ENCODE results near the gene ERP44.
"Not testable (repeated sequence)": the region's sequence is repeated elsewhere in the genome, so short reads cannot be mapped to it uniquely, and the experiment has no call there.

ERP44 gene

DNA sequence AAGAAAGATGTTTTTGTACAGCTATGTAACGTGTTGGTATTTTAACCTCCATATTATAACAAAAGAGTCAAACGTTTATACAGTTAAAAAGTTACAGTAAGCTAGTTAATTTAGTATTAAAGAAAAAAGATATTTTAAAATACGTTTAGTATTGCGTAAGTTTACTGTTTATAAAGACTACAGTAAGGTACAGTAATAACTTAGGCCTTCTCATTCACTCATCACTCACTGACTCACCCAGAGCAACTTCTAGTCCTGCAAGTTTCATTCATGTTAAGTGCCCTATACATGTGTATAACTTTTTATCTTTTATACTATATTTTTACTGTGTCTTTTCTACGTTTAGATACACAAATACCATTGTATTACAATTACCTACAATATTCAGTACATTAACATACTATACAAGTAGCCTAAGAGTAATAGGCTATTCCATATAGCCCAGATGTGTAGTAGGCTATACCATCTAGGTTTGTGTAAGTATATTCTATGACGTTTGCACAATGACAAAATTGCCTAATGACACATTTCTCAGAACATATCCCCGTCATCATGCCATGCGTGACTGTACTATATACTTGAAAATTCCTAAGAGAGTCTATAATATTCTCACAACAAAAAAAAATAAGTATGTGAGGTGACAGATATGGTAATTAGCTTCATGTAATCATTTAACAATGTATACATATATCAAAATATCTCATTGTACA, 33.8 kb downstream of the ERP44 start:
- DNase-seq = peak; percentile 84

DNA sequence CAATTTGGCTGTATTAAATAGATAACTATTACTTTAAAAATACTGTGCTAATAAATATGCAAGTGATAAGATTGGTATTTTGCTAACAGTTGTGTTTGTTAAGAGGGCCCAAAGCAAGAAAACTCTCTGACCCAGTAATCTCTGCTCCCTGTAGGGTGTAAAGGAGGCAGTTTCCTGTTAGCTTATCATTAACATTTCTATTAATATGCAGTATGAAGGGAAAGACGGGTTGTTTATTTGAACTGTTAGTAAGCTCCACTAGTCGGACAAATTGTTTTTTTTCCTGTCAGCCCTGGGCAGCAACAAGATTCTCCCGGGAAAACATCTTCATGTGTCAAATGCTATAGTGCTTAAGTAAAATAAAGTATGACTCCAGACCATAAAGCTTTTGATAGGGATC, 35.6 kb downstream of the ERP44 start:
- DNase-seq = no peak

DNA sequence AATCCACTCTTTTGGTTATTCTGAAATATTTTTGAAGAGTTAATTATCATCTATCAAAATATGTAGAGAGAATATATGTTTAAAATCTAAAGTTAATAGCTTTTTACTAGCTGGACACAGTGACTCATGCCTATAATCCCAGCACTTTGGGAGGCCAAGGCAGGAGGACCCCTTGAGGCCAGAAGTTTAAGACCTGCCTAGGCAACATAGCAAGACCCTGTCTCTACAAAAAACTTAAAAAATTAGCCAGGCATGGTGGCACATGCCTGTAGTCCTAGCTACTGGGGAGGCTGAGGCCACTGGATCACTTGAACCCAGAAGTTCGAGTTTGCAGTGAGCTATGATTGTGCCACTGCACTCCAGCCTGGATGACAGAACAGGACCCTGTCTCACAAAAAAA, 36.1 kb downstream of the ERP44 start:
- DNase-seq = not testable (repeated sequence)

GRCh38 chr9:100058699-100059579, 39.9 kb downstream of the ERP44 start:
- no peak for DNase-seq

- no peak for DNase-seq
Observed at GRCh38 chr9:100057624-100058023, 41.2 kb downstream of the ERP44 start.

GRCh38 chr9:100056561-100056960, 42.2 kb downstream of the ERP44 start:
- no peak for DNase-seq

GRCh38 chr9:100052375-100052774, 46.4 kb downstream of the ERP44 start:
- no peak for DNase-seq

GRCh38 chr9:100049551-100049950, 49.2 kb downstream of the ERP44 start:
- DNase-seq = no peak

GRCh38 chr9:100038472-100038871, 60.3 kb downstream of the ERP44 start:
- DNase-seq = no peak

- no peak for DNase-seq
Observed at GRCh38 chr9:100033877-100034551, 64.8 kb downstream of the ERP44 start.

DNA sequence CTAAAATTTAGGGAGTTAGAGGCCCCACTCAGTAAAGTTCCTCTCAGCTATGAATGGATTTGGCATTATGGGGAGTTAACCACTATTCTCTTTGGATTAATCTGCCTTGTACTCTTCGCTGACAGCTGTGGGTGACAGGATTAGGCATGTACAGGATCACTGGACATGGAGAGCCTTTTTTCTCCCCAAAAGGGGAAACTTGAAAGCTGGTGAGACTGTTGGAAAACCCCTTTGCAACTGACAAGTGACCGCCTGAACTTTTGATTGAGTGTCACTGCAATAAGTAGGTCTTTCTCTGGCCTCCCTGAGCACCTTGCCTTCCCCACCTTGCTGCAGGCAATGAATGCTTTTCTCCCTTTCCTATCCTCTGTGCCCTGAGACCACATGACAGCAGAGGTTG, 68.3 kb downstream of the ERP44 start:
- DNase-seq = no peak

- DNase-seq = no peak
Observed at GRCh38 chr9:100029251-100029650, 69.5 kb downstream of the ERP44 start.

DNA sequence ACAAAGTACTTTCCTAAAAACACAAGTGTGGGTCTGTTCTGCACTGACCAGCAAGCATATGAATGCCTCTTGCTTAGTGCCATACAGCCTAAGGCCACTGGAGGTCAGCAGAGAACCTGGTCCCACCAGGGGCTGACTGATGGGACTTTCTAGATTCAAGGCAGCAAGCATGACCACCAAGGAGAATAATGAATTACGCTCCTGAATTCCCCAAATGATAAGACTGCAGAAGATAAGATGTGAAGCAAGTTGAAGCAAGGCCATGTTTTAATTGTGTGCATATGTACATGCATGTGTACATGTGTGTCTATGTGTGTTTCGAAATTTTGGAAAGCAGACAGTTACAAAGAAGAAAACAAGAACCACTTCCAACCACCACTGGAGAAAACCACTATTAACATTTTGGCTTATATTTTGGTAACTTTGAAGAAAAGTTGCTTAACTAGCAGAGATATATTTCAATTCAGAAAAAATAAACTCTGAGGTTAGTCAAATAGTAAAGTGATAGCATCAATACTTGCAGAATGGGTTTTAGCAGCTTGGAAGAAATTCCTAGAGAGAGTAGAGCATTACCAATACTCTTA, 70.5 kb downstream of the ERP44 start:
- peak; percentile 68 for DNase-seq

DNA sequence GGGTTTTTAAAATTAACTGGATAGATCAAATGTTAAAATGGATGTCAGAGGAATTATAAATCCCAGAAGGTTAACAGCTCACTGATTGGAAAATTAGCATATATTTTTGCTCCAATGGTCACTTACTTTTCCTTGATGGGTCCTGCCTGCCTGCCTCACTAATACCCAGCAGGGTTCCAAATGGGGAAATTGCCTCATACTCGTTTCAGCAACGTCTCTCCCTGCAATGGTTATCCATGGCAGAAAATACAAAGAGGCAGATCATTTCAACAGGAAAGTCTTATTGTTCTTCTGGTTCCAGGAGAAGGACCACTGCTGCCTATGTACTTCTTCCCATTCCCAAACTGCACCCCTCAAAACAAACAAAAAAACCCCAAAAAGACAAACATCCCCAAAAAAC, 71.3 kb downstream of the ERP44 start:
- no peak for DNase-seq

DNA sequence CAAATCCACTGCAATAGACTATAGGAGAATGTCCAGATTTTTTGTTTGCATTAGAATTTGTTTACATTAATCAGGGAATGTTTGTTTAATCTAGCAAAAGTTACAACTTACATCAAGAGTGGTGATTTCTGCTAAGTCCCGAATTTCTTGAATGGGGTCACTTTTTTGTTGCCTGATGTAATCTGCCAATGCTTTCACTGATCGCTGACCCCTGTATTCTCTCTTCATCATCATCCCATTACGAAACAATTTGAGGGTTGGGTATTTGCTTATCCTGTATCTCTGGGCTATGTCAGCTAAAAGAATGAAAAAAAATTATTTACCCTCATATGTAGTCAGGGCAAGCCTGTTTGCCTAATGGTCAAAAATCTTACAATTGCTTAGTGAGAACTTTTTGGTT, 76.9 kb downstream of the ERP44 start:
- no peak for DNase-seq

GRCh38 chr9:100020121-100020795, 78.5 kb downstream of the ERP44 start:
- DNase-seq = peak; percentile 57

DNA sequence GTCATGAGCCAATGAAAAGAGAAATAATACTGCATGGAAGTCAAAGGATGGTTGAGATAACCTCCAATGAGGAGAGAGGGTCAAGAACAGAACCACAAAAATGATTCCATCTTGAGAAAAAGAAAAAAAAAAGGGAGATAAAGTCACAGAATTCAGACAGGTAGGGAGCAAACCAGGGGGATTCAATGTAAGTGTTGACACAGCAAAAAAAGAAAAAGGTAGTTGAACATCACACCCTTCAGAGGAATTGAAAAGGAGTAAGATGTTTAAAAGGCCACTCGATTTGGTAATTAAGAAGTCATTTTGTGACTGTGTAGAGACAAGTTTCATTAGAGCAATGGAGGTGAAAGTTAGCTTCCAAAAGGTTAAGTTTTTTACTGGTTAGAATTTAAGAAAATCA, 79.3 kb downstream of the ERP44 start:
- DNase-seq = no peak

DNA sequence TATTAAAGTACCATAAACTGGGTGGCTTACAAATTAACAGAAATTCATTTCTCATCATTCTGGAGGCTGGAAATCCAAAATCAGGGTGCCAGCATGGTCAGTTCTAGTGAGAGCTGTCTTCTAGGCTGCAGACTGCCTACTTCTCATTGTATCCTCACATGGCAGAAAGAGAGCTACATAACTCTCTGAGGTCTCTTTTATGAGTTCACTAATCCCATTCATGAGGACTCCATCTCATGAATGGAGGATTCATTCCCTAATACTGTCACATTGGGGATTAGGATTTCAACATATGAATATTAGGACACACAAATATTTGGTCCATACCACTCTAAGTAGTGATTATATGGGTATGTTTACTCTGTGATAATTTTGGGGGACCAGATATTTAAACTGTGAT, 84.0 kb downstream of the ERP44 start:
- no peak for DNase-seq

DNA sequence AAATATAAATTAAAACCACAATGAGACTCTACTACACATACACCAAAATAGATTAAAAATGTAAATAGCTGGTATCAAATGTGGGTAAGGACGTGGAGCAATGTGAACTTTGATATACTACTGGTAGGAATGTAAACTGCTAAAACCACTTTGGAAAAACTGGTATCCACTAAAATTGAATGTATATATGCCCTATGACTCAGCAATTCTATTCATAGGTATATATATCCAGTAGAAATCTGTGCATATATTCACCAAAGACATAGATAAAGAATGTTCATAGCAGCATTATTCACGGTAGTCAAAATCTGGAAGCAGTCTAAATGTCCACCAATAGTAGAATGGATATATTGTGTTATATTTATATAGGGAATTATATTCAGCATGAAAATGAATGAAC, 85.2 kb downstream of the ERP44 start:
- DNase-seq = peak; percentile 10

DNA sequence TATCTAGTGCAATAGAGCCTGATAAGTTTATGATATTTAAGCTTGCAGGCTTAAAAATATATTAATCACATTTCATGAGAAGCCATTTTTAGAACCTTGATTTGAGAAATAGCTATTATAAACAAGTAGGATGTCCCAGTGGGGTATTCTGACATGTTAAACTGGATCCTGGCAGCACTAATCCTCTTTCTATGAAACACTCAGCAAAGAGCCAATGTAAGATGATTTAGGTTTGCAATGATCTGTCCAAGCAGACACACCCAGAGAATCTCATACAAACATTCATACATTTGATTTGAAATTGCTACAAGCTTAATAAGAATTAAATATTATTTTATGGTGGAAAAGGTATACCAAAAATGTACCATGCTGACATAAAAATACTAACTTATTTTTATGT, 86.5 kb downstream of the ERP44 start:
- DNase-seq = no peak

DNA sequence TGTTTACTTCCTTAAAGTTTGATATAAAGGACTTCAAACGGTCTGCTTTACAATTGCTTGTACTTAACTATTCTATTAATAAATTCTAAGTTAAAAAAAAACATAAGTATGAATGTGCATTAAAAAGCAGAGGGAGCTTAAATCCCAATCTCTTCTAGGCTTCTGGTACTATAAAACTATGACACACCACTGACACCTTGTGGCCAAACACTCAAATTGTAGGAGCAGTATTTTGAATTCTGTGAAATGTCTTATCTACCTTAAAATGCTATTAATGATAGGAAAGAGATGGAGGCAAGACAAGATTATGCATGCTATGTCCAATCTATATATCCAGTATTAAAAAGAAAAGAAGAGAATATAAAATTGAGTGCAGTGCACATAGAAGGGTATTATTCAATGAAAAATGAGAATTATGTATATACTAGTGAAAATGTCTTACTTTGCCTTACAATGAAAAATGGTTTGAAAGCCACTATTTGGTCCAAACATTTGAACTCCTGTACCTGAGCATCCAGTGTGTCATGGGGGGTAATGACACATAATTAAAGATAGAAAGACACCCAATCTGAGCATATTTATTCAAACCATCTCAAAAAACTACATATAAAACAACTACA, 87.6 kb downstream of the ERP44 start:
- DNase-seq = peak; percentile 57

DNA sequence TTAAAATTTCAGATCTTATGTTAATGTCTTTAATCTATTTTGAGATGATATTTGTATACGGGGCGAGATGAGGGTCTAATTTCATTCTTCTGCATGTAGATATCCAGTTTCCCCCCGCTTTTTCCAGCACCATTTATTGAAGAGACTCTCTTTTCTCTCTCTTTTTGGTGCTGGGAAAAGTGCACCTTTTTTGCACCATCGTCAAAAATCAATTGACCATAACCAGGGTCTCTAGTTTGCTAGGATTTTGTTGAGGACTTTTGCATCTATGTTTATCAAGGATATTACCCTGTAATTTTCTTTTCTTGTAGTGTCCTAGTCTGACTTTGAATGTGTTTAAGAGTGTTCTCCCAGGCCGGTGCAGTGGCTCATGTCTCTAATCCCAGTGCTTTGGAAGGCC, 99.0 kb downstream of the ERP44 start:
- no peak for DNase-seq

Data from fibroblast of skin of right biceps (primary cell).